Fibroblast of lung (primary cell): ENCODE data around the gene ZC3H8. TPM values are rescaled to one million over a fixed set of nuclear protein-coding genes. Genes with fewer than 3 reads are reported as not detected.

Source experiments
- DNase-seq, 2 donors: peaks; one replicate each; pipeline versions ENCODE4 v3.0.0 to v3.0.0-alpha.2; 2010; ENCODE audit warnings: low read depth in 2 of 2
- H2AFZ ChIP-seq: 2 replicates; pipeline ENCODE4 v1.5.1; 2012; ENCODE audit warnings: low read length, control low read depth, inconsistent platforms
- H3K27ac ChIP-seq: 2 replicates; pipeline ENCODE4 v1.5.1; 2011; ENCODE audit warnings: low read length, control low read depth; ENCODE audit not compliant: insufficient read depth
- H3K27me3 ChIP-seq: 2 replicates; pipeline ENCODE4 v1.5.1; 2011; ENCODE audit warnings: mild to moderate bottlenecking, low read length; ENCODE audit not compliant: control insufficient read depth, insufficient read depth
- H3K36me3 ChIP-seq: 2 replicates; pipeline ENCODE4 v1.5.1; 2011; ENCODE audit warnings: low read length; ENCODE audit not compliant: control insufficient read depth, insufficient read depth
- H3K4me1 ChIP-seq: 2 replicates; pipeline ENCODE4 v1.5.1; 2011; ENCODE audit warnings: low read length; ENCODE audit not compliant: control insufficient read depth, insufficient read depth; ENCODE audit errors: extremely low read depth
- H3K4me2 ChIP-seq: 2 replicates; pipeline ENCODE4 v1.5.1; 2011; ENCODE audit warnings: low read length, control low read depth; ENCODE audit not compliant: insufficient read depth; ENCODE audit errors: extremely low read depth
- H3K4me3 ChIP-seq, 4 experiments: fragments of 200-600 bp in 1 of 4; sonication (generic) in 1 of 4; replicated peaks in 1 of 4; 2 replicates each; pipeline ENCODE4 v1.5.1; 2011 to 2016; ENCODE audit warnings: low read length in 4 of 4, low read depth in 3 of 4, mild to moderate bottlenecking in 3 of 4, control low read depth in 2 of 4, inconsistent platforms in 1 of 4, mixed read lengths in 1 of 4; ENCODE audit not compliant: insufficient read depth in 1 of 4; ENCODE audit errors: control extremely low read depth in 1 of 4
- H3K79me2 ChIP-seq: 2 replicates; pipeline ENCODE4 v1.5.1; 2012; ENCODE audit warnings: mild to moderate bottlenecking, low read length, inconsistent platforms; ENCODE audit not compliant: control insufficient read depth, insufficient read depth
- H3K9ac ChIP-seq: 2 replicates; pipeline ENCODE4 v1.5.1; 2011; ENCODE audit warnings: mild to moderate bottlenecking, low read length, control low read depth; ENCODE audit not compliant: insufficient read depth
- H3K9me3 ChIP-seq: 2 replicates; pipeline ENCODE4 v1.5.1; 2012; ENCODE audit warnings: low read depth, low read length; ENCODE audit not compliant: control insufficient read depth, insufficient read depth
- H4K20me1 ChIP-seq: 2 replicates; pipeline ENCODE4 v1.5.1; 2011; ENCODE audit warnings: low read length; ENCODE audit not compliant: control insufficient read depth, insufficient read depth; ENCODE audit errors: extremely low read depth
- CTCF ChIP-seq, 2 donors: IDR thresholded peaks in 1 of 2; conservative IDR thresholded peaks in 1 of 2; 1 replicate in 1 of 2; 2 replicates in 1 of 2; pipeline ENCODE4 v1.5.1; 2011 to 2012; ENCODE audit warnings: low read length in 2 of 2, control low read depth in 1 of 2, inconsistent platforms in 1 of 2, low read depth in 1 of 2, mild to moderate bottlenecking in 1 of 2
- EZH2 ChIP-seq: IDR thresholded peaks from 2 replicates; pipeline ENCODE4 v1.5.1; 2012; ENCODE audit warnings: low read length, control low read depth, mild to moderate bottlenecking; ENCODE audit errors: missing control alignments
- polyA plus RNA-seq, 2 donors: library from polyadenylated mRNA; depleted of rRNA in 1 of 2; stranded (reverse) in 1 of 2; unstranded in 1 of 2; fragments of >200 nt; gene quantifications; 2 replicates each; pipeline ENCODE4 v1.2.1, GENCODE V29; 2011 to 2012; ENCODE audit warnings: missing spikeins in 1 of 2
- total RNA-seq: library from RNA; depleted of rRNA; stranded (reverse); fragments of >200 nt; gene quantifications from 2 replicates; pipeline ENCODE4 v1.2.1, GENCODE V29; 2014

ZC3H8 gene
- total and polyA plus RNA-seq, 2 donors (not counting 1 experiment from before 2014, with no cell fraction given) = 2.8 to 4.6 TPM

- Histone ChIP-seq H3K27ac (no peak overlapping the region), H3K27me3 (peaks cover 3% of the 10 kb centered on the region), H3K4me2 (no peak overlapping the region), H2AFZ (no peak overlapping the region), H3K4me3 (no peak overlapping the region), H3K36me3 (no peaks in the 10 kb centered on the region), H3K9ac (no peak overlapping the region), H3K4me1 (no peaks in the 10 kb centered on the region), H3K79me2 (no peaks in the 10 kb centered on the region), H4K20me1 (no peaks in the 10 kb centered on the region), H3K9me3 (no peaks in the 10 kb centered on the region)
- no peak for TF ChIP-seq EZH2
- no peak for TF ChIP-seq CTCF (conservative IDR thresholded peaks at IDR 0.05 in 1 of 2, IDR thresholded peaks at IDR 0.05 in 1 of 2; ENCODE audit: low read depth in 1 of 2, low read length in 2 of 2)
- DNase-seq = no peak
These were observed 70.7 kb downstream of the ZC3H8 start for GRCh38 chr2:112184121-112184520.

- no peak for TF ChIP-seq CTCF (conservative IDR thresholded peaks at IDR 0.05 in 1 of 2, IDR thresholded peaks at IDR 0.05 in 1 of 2; ENCODE audit: low read depth in 1 of 2, low read length in 2 of 2)
- TF ChIP-seq EZH2 = no peak
- no peak overlapping the region for H3K9ac ChIP-seq
- H3K9me3 ChIP-seq = no peaks in the 10 kb centered on the region
- no peak overlapping the region for H2AFZ ChIP-seq
- peaks cover 3% of the 10 kb centered on the region for H3K27me3 ChIP-seq
- no peaks in the 10 kb centered on the region for H3K36me3 ChIP-seq
- no peaks in the 10 kb centered on the region for H4K20me1 ChIP-seq
- no peak overlapping the region for H3K4me2 ChIP-seq
- no peaks in the 10 kb centered on the region for H3K4me1 ChIP-seq
- no peak overlapping the region for H3K4me3 ChIP-seq
- DNase-seq = no peak
- no peak overlapping the region for H3K27ac ChIP-seq
- H3K79me2 ChIP-seq = no peaks in the 10 kb centered on the region
These were observed 71.4 kb downstream of the ZC3H8 start for GRCh38 chr2:112183327-112184025.

- Histone ChIP-seq H3K79me2 (no peaks in the 10 kb centered on the region), H3K4me2 (no peak overlapping the region), H3K4me1 (no peaks in the 10 kb centered on the region), H3K36me3 (no peaks in the 10 kb centered on the region), H2AFZ (no peak overlapping the region), H3K9me3 (no peaks in the 10 kb centered on the region), H3K4me3 (no peak overlapping the region), H4K20me1 (no peaks in the 10 kb centered on the region), H3K9ac (no peak overlapping the region), H3K27me3 (peaks cover 3% of the 10 kb centered on the region), H3K27ac (no peak overlapping the region)
- TF ChIP-seq EZH2 = no peak
- TF ChIP-seq CTCF (conservative IDR thresholded peaks at IDR 0.05 in 1 of 2, IDR thresholded peaks at IDR 0.05 in 1 of 2; ENCODE audit: low read depth in 1 of 2, low read length in 2 of 2) = no peak
- DNase-seq = no peak
These were observed 72.2 kb downstream of the ZC3H8 start for GRCh38 chr2:112182581-112183034.
